Thyroid gland (tissue), 4 donors: Measurements from ENCODE around the gene RHEX. TPM values are rescaled to one million over a fixed set of nuclear protein-coding genes. Genes with fewer than 3 reads are reported as not detected.

Experiments
- DNase-seq, 2 donors: peaks; one replicate each; pipeline ENCODE4 v3.0.0-alpha.2; 2019
- H3K27ac ChIP-seq, 3 donors: fragments of 200-600 bp; sonication (generic); 1 replicate in 2 of 3; 2 replicates in 1 of 3; pipeline ENCODE4 v1.5.1; 2016 to 2019; ENCODE audit warnings: mild to moderate bottlenecking in 1 of 3, moderate library complexity in 1 of 3
- H3K27me3 ChIP-seq: fragments of 200-600 bp; sonication (generic); one replicate; pipeline ENCODE4 v1.5.1; 2019
- H3K36me3 ChIP-seq, 2 donors: fragments of 200-600 bp; sonication (generic); one replicate each; pipeline ENCODE4 v1.5.1; 2016 to 2019
- H3K4me1 ChIP-seq, 2 donors: fragments of 200-600 bp; sonication (generic); one replicate each; pipeline ENCODE4 v1.5.1; 2017 to 2019
- H3K4me3 ChIP-seq, 3 donors: fragments of 200-600 bp; sonication (generic); replicated peaks in 1 of 3; 1 replicate in 2 of 3; 2 replicates in 1 of 3; pipeline ENCODE4 v1.5.1; 2016; ENCODE audit warnings: mild to moderate bottlenecking in 1 of 3
- H3K9me3 ChIP-seq: fragments of 200-600 bp; sonication (generic); one replicate; pipeline ENCODE4 v1.5.1; 2017
- CTCF ChIP-seq, 6 experiments: fragments of 200-600 bp in 3 of 6; fragments of 450-650 bp in 3 of 6; sonication (generic) in 3 of 6; IDR thresholded peaks; one replicate each; pipeline ENCODE4 v1.5.1; 2016 to 2019; ENCODE audit warnings: antibody characterized with exemption in 6 of 6, mild to moderate bottlenecking in 2 of 6, inconsistent platforms in 1 of 6, moderate library complexity in 1 of 6
- POLR2A ChIP-seq, 2 donors: fragments of 450-650 bp; IDR thresholded peaks; one replicate each; pipeline ENCODE4 v1.6.1; 2017; ENCODE audit warnings: antibody characterized with exemption in 2 of 2, mild to moderate bottlenecking in 2 of 2, moderate library complexity in 1 of 2
- WGBS, 2 donors: methylation state at CpG; one replicate each; pipeline ENCODE4 v1.1.5; 2017; 5-methylcytosine and 5-hydroxymethylcytosine counted together
- intact Hi-C: fragments of 100-400 bp; cut with DNase I; formaldehyde crosslinking; loops from one replicate; pipeline ENCODE4 v1.15.1; 2023
- small RNA-seq: library from RNA; depleted of rRNA; stranded (forward); fragments of <200 nt; gene quantifications from one replicate; pipeline ENCODE3, GENCODE V24; 2016
- total RNA-seq, 4 donors: library from RNA; depleted of rRNA; stranded (reverse); fragments of >200 nt; gene quantifications; one replicate each; pipeline ENCODE4 v1.2.3, GENCODE V29; 2016

The RHEX gene
- total RNA-seq, 4 donors from 2014 or later: 1.2 to 1.7 (median 1.6) TPM

- WGBS, 2 donors: 92 to 96% methylated on average over 15 of the region's 15 CpGs
- H3K27ac ChIP-seq: no peak overlapping the region
- no peak for DNase-seq
These were observed 90.7 kb downstream of the RHEX start for GRCh38 chr1:206143537-206144172.

GRCh38 chr1:206144605-206145004 lies 91.6 kb downstream of the RHEX start:
- intact Hi-C loops: no loop called here
- H3K27ac ChIP-seq: no peak overlapping the region
- TF ChIP-seq CTCF (IDR thresholded peaks at IDR 0.05): no peak
- DNase-seq: no peak
- no peaks in the 10 kb centered on the region for H3K9me3 ChIP-seq
- no peaks in the 10 kb centered on the region for H3K27me3 ChIP-seq
- 88 to 90% methylated on average over 2 of the region's 2 CpGs for WGBS, 2 donors
- no peaks in the 10 kb centered on the region for H3K4me1 ChIP-seq
- H3K4me3 ChIP-seq: no peak overlapping the region
- no peaks in the 10 kb centered on the region for H3K36me3 ChIP-seq

More at GRCh38 chr1:206143537-206144172, 90.7 kb downstream of the RHEX start:
- Histone ChIP-seq H3K9me3 (no peaks in the 10 kb centered on the region), H3K4me3 (no peak overlapping the region), H3K36me3 (no peaks in the 10 kb centered on the region), H3K27me3 (no peaks in the 10 kb centered on the region), H3K4me1 (no peaks in the 10 kb centered on the region)
- TF ChIP-seq CTCF (IDR thresholded peaks at IDR 0.05) (no peak), POLR2A (IDR thresholded peaks at IDR 0.05) (no peak)
- intact Hi-C loops: no loop called here

GRCh38 chr1:206145771-206146290 lies 92.9 kb downstream of the RHEX start:
- no peak overlapping the region for H3K4me3 ChIP-seq
- intact Hi-C loops: no loop called here
- DNase-seq: no peak
- no peaks in the 10 kb centered on the region for H3K27me3 ChIP-seq
- no peak overlapping the region for H3K27ac ChIP-seq
- no peaks in the 10 kb centered on the region for H3K36me3 ChIP-seq
- no peaks in the 10 kb centered on the region for H3K4me1 ChIP-seq
- WGBS, 2 donors: 55 to 57% methylated on average over 3 of the region's 3 CpGs
- no peaks in the 10 kb centered on the region for H3K9me3 ChIP-seq
- TF ChIP-seq CTCF (IDR thresholded peaks at IDR 0.05) (no peak), POLR2A (IDR thresholded peaks at IDR 0.05) (no peak)

Small RNAs within 50 kb of the gene (small RNA-seq; reads per million reads assigned to genes)
- not detected for gene RF00271

Other genes starting within 250 kb of the RHEX start
- gene SLC41A1, start 240.0 kb upstream of the RHEX start, total RNA-seq: 10 to 100 TPM; 52.1 to 98.9 (median 64.6) TPM
- gene PM20D1, start 203.0 kb upstream of the RHEX start, total RNA-seq: under 1 TPM; 0.50 to 0.81 (median 0.68) TPM
- gene SLC26A9, start 109.7 kb upstream of the RHEX start, total RNA-seq: 1 to 10 TPM; 1.6 to 4.8 (median 3.3) TPM
- gene RAB7B, start 49.8 kb upstream of the RHEX start, total RNA-seq: 10 to 100 TPM in 2 of 4 donors, 1 to 10 TPM in 2; 4.8 to 12.6 (median 8.7) TPM
- 10 to 100 TPM in 3 of 4 donors, 1 to 10 TPM in 1; 3.6 to 38.2 (median 19.0) TPM for gene CTSE, start 29.3 kb upstream of the RHEX start, total RNA-seq
- gene AVPR1B, start 64.2 kb downstream of the RHEX start, total RNA-seq: under 1 TPM in 3 of 4 donors, not detected in 1; 0.11 to 0.68 (median 0.38) TPM
- not detected for gene FAM72A, start 149.7 kb downstream of the RHEX start, total RNA-seq
- 10 to 100 TPM; 16.8 to 31.7 (median 24.6) TPM for gene SRGAP2, start 150.4 kb downstream of the RHEX start, total RNA-seq